HG03520 (cell line): Measurements from ENCODE around the gene PLN.

ENCODE experiments used
- ATAC-seq: cut with Tn5 transposase; IDR thresholded peaks from one replicate; pipeline ENCODE4 v1.9.1; 2021; ENCODE audit warnings: mild to moderate bottlenecking, moderate library complexity; ENCODE audit not compliant: unreplicated experiment

Gene PLN

DNA sequence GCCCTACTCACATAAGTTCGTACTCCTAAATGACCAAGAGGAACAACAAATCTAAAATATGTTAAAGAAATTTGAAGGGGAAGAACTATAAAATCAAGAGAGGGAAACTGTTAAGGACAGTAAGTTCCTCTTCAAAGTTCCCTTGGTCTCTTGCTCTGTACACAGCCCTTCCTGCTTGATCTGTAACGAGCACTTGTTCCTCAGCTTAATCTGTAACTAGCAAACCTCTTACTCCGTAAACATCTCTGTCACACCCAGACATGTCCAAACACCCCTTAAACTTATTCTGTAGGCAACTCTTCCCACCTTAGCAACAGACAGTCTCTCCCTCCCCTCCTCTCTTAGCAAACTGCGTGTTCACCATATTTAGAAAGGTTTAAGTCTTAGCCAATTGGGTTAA is 29.9 kb downstream of the PLN start:
- no peak for ATAC-seq

DNA sequence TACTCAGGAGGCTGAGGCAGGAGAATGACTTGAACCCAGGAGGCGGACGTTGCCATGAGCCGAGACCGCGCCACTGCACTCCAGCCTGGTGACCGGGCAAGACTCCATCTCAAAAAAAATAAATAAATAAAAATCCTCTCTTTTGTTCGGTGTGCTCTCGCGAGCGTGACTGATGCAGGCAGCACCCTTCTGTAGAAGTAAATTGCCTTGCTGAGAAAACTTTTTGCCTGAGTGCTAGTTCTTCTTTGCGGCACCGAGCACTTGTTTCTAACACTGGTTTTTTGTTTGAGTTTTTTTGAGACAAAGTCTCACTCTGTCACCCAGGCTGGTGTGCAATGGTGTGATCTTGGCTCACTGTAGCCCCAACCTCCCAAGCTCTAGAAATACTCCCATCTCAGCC is 30.5 kb downstream of the PLN start:
- no peak for ATAC-seq

- ATAC-seq = no peak
These were observed 31.7 kb downstream of the PLN start for GRCh38 chr6:118579786-118580185.

- no peak for ATAC-seq
These were observed 32.7 kb downstream of the PLN start for GRCh38 chr6:118580585-118581419.

DNA sequence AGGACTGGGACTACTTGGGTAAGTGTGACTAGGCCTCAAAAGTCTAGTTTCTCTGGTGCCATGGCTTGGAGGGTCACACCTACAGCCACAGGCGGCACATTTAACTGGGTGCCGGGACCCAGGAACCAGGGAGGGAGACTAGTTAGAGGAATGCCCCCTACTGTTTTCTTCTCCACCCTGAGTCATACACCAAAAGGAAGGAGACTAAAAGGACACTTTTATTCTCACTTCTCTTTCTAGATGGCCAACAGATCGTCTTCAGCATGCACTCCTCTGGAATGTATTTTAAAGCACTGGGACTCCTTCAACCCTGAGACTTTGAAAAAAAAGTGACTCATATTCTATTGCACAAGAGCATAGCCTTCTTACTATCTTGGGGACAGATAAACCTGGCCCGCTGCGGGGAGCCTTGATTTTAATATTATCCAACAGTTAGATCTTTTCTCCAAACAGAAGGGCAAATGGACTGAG is 33.4 kb downstream of the PLN start:
- no peak for ATAC-seq

DNA sequence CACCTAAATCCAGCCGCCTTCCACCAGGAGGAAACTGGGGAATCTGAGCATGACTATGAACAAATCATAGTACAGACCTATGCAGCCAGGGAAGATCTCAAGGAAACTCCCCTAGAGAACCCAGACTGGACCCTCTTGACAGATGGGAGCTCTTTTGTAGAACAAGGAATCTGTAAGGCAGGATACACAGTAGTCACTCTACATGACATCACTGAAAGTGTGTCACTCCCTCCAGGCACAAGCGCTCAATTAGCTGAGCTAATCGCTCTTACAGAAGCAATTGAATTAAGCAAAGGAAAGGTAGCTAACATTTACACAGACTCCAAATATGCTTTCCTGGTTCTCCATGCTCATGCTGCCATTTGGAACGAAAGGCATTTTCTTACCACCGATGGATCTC is 36.8 kb downstream of the PLN start:
- ATAC-seq = no peak

DNA sequence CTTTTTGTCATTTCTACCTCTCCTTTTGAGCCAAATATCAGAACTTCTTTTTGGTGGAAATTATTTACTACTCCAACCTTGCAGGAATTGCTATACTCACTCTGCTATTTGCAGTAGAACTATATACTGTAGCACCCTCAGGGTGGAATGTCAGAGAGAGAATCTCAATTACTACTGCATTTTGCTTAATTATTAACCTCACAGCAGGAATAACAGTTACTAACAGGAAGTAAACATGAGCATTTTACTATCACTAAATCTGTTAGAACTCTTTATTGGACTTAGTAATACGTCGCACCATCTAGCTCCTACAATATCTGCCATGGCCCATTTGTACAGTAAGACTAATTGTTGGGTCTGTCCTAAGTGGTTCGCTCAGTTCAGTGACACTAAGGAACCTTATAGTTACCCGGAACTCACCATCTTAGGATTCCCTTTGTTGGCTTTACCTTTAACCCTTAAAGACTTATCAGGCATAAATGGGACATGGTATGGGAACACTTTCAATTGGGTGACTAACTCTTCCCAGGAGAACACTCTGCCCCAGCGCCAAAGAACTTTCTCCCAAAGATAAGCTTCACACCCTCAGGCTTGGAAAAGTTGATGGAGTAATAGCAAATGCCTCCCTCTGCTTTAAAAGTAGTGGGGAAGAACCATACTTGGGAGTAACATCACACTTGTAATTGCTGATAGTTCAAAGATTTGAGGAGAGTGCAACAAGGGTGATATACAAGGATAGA is 38.8 kb downstream of the PLN start:
- ATAC-seq = no peak

GRCh38 chr6:118588626-118589025 is 40.5 kb downstream of the PLN start:
- no peak for ATAC-seq

DNA sequence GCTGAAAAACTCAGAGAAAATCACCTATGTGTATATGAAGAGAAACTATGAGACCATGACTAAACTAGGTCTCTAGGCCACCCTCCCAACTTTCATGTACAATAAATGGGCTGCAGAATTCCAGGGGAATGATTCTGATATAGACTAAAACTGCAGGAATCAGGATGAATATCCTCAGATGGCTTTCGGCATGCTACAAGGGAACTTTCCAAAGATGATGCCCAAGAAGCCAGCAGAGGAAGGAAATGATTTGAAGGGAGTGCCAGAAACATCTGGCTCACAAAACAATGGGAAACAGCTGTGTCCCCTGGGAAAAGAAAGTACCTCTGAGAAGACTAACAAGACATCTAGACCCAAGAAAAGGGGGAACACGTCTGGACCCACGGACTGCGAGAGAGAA is 41.1 kb downstream of the PLN start:
- ATAC-seq = no peak

GRCh38 chr6:118589649-118590365 is 41.7 kb downstream of the PLN start:
- ATAC-seq = no peak

- no peak for ATAC-seq
These were observed 43.8 kb downstream of the PLN start for GRCh38 chr6:118591897-118592296.

DNA sequence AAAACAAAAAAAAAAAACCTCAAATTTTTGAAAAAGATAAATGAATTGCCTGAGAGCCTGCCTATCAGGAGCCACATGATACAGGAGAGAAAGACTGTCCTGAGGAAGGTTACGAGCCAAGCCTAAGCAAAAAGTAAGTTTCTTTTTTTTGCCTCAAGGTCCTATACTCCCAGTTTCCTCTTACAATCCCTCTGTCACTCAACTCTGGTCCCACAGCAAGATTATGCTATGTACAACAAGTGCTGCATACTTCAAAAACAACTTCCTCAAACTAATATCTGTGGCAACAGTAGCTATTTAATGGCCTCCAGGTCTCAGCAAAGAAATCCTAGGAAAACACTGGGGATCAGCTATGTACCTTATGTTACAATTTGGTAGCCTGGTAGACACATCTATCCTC is 46.8 kb downstream of the PLN start:
- no peak for ATAC-seq

GRCh38 chr6:118596774-118597320 is 48.8 kb downstream of the PLN start:
- ATAC-seq = no peak

DNA sequence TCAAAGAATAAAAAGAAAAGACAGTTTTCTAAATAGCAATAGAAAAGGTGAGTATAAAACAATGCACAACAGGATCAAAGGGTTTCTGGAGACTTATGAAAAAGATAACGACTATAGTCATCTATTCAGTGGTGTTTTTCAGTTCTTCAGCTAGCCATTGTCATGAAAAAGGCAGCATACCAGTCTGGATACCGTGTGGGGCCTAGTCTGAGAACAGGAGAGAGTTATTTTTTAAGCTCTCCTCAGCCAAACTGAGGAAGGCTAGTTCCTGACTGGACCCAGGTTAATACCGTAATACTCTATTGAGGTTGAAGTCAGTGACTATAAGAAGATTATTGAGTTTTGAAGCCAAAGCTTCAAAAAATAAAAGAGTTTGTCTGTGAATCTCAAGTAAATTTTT is 49.5 kb downstream of the PLN start:
- no peak for ATAC-seq

DNA sequence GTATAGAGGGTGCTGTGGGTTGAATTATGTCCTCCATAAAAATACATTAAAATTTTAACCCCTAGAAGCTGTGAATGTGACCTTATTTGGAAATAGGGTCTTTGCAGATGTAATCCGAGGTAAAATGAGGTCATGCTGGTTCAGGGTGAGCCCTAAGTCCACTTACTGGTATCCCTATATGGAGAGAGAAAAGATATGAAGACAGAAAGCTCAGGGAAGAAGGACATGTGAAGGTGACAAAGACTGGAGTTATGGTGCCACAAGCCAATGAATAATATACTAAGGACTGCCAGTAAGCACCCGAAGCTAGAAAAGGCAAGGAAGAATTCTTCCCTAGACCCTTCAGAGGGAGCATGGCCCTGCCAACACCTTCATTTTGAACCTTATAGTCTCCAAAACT is 50.2 kb downstream of the PLN start:
- no peak for ATAC-seq

DNA sequence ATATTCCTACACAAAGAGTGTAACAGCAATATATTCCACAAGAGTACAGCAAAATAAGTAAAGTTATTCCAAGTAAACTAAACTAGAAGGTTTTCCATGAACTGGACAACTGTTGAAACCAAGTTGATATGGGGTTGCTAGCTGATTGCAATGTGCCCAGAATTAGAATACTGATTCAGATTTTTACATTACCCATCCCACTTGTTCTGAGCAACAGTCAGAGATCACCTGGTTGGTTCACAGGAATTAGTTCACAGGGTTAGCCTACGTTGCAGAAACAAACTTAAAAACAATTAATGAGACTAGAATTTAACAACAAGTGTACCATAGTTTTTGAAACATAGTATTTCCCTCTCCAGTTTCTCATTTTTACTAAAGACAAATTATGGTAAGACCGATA is 54.2 kb downstream of the PLN start:
- no peak for ATAC-seq

DNA sequence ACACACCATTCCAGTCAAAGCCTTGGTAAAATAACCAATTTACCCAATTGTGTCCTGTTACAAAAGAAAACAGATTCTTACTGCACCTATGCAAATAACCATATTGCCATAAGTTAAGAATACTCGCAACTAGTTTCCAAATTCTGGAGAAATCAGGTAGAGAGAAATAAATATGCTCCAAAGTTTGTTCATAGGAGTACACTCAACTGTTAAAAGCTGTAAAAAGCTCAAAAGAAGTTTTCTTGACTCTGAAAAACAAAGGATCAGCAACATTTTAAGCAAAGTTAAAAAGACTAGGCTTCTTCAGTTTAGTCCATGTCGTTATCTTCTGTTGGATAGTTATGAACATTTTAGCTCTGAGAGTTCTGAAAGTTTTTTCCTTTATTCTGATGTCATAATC is 55.3 kb downstream of the PLN start:
- no peak for ATAC-seq

GRCh38 chr6:118606268-118606667 is 58.2 kb downstream of the PLN start:
- no peak for ATAC-seq

DNA sequence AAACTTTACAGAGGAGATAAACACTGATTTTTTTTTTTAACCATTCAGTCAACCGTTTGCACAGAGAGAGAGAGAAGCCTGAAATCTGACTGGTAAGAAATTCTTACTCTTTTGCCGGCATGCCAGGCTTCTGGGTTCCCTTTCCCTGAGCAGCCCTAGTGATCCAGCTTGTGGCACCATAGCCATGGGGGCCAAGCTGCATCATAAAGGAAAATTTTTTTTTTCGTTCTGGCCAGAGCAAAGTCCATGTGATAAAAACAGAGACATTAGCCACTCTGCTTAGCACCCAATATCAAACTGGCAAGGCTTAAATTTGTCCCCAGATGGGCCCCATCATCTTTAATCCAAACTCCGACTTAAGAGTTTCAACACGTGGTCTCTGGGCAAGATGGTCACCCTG is 58.8 kb downstream of the PLN start:
- no peak for ATAC-seq
